CD4-positive, alpha-beta T cell treated with Interferon alpha-2 for 1 hour (primary cell): ENCODE measurements around the gene SLX9.
"Not testable (repeated sequence)": the region's sequence is repeated elsewhere in the genome, so short reads cannot be mapped to it uniquely, and the experiment has no call there.

Experiments used
- DNase-seq, 2 donors: peaks; one replicate each; pipeline ENCODE4 v3.0.0-alpha.2; 2020 to 2022

The SLX9 gene

GRCh38 chr21:44902268-44903049, 37.4 kb upstream of the SLX9 start:
- no peak for DNase-seq

DNA sequence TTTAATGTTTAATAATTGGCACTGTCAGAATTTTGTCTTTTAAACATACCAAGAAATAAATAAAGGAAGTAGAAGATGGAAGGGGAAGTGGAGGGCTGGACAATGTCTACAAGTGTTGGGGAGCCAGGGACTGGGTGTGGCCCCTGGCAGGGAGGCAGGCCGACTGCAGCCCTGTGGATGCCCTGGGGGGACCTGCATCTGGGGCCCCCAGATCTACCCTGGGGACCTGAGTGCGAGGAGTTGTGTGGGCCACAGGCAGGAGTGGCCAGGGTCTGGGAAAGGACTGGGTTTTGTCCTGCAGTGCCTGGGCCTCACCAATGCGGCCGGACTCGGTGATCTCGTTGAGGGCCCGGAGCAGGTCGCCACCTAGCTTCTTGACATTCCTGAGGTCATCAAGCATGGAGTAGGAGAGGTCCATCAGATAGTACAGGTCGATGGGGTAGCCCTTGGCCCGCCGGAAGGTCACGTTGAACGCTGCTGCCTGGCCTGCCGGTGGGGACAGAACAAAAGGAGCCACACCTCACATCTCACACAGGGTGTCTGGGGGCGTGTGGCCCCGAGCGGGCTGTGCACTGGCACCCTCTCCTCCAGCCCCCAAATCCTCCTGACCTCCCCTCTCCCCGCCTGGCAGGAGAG, 36.7 kb upstream of the SLX9 start:
- DNase-seq: no peak

- DNase-seq: no peak
Observed at GRCh38 chr21:44903689-44904088, 36.1 kb upstream of the SLX9 start.

DNA sequence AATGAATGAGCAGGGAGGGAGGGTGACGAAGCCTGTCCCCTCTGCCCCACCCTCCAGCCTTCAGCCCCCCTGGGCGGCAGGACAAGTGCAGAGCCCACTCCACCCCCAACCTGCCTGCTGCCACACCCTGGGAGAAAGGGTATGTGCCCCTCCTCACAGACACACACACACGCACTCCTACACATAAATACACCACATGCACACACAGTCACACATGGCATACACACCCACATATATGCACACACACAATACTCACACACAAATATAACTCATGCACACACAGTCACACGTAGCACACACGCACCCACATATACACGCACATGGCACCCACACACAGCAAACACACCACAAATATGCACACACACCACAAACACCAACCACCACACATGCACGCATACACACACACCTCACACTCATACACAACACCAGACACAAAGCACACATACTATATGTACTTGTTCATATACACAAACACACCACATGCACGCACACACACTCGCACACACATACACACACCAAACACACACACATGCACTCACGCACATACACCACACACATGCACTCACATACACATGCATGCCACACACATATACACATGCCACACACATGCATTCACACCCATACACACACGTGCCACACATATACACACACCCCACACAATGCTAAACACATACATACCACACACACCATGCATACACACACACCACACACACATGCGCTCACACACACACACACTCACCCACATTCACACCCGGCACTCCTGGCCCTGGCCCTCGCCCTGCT, 35.5 kb upstream of the SLX9 start:
- DNase-seq: no peak

GRCh38 chr21:44905016-44905727, 34.7 kb upstream of the SLX9 start:
- no peak for DNase-seq

GRCh38 chr21:44905728-44906090, 34.1 kb upstream of the SLX9 start:
- DNase-seq: no peak

DNA sequence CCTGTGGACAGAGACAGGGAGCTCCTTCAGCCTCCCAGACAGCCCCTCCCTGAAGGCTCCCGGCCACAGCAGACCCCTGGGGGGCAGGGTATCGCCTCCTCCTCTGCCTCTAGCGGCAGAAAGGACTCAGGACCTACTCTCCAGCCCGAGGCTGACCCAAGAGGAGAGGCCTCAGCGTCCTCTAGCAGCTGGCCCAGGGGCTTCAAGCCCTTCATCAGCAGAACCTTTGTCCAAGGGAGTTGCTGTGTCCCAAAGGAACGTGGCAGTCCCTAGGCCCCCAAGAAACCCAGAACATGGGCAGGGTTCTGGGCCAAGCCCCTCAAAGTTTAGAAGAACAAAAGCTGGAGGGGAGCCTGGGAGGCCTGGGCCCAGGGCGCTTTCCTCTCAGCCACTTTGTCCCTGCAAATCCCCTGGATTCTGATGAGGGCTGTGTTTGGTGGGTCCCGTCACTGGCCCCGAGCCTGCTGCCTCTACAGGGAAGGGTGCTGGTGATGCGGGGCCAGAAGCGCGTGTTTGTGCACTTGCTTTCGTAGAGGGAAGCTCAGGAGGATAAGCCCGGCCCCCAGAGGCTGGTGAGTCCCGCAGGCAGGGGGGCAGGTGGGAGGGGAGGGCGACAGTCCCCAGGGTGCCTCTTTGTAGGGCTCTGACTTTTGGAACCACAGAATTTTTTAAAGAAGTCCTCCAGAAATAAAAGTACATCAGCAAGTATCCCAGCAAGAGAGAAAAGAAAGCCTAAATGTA, 32.4 kb upstream of the SLX9 start:
- DNase-seq: no peak

DNA sequence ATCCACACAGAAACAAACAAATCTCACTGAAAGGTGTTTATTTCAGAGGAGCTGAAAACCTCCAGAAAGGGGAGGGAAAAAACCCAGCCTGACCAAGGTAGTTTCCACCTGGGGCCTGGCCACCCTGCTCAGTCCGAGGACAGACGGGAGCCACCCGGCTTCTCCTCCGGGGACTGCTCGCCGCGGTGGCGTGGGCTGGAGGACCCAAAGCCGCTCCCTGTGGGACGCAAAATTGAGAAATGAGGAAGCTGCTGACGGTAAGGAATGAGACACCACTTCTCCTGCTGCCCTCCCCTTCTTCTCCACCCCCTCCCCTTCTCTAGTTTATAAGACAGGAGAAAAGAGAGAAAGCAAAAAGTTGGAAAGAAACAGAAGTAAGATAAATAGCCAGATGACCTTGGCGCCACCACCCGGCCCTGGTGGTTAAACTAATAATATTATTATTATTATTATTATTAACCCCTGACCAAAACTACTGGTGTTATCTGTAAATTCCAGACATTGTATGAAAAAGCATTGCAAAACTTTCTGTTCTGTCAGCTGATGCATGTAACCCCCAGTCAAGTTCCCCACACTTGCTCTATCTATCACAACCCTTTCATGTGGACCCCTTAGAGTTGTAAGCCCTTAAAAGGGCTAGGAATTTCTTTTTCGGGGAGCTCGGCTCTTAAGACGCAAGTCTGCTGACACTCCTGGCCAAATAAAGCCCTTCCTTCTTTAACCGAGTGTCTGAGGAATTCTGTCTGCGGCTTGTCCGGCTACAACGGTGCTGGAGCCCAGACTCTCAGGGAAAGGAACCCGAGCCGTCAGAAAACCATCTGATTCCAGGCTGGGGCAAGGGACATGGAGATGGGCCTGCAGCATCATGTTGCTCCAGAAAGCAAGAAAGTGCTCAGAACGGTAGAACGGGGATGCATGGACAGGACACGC, 31.6 kb upstream of the SLX9 start:
- peak in 1 of 2 donors; percentile 56 for DNase-seq

GRCh38 chr21:44908908-44909307, 30.9 kb upstream of the SLX9 start:
- no peak for DNase-seq

DNA sequence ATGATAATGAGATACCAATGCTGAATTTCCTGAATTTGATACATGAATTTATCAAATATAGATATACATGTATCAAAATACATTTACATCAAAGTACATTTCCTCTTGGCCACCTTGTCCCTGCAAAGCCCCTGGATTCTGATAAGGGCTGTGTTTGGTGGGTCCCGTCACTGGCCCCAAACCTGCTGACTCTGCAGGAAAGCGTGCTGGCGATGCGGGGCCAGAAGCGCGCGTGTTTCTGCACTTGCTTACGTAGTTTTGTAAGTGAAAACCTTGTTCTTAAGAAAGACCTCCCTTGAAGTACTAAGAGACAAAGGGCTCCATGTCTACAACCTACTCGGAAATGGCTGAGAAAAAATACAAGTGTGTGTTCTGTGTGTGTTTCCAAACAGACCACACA, 30.1 kb upstream of the SLX9 start:
- no peak for DNase-seq

DNA sequence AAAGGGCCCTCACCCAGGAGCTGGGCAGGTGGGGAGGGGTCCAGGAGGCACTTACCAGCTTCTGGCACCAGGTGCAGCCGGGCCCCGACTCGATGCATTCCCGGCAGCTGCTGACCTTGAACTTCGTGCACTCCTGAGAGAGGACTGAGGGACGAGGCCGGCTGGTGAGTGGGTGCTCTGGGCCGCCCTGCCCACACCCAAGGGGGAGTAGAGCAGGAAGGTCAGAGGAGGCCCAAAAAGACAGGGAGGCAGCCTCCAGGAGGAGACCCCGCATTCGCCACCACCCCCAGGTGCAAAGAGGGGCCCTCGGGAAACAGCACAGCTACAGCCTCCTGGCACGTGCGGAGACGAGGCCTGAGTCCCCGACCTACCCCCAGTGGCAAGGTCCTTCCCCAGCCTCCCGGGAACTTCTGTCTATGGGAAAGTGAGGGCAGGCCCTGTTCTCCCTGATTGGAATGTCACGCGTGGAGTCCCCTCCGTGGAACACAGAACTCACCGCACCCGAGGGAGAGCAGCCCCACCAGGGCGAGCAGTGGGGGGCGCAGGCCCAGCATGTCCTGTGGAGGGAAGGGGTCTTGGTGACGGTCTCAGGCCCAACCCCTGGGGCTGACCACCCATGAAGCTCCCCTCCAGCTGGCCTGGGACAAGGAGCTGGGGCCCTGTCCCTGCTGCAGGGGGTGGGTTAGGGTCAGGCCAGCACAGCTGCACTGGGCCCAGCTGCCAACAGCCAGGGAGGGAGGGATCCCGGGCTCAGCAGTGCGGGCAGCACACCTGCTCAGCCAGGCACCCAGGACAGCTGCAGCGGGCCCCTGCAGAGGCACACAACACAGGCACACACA, 29.4 kb upstream of the SLX9 start:
- DNase-seq: no peak

GRCh38 chr21:44911068-44911383, 28.8 kb upstream of the SLX9 start:
- DNase-seq: no peak

DNA sequence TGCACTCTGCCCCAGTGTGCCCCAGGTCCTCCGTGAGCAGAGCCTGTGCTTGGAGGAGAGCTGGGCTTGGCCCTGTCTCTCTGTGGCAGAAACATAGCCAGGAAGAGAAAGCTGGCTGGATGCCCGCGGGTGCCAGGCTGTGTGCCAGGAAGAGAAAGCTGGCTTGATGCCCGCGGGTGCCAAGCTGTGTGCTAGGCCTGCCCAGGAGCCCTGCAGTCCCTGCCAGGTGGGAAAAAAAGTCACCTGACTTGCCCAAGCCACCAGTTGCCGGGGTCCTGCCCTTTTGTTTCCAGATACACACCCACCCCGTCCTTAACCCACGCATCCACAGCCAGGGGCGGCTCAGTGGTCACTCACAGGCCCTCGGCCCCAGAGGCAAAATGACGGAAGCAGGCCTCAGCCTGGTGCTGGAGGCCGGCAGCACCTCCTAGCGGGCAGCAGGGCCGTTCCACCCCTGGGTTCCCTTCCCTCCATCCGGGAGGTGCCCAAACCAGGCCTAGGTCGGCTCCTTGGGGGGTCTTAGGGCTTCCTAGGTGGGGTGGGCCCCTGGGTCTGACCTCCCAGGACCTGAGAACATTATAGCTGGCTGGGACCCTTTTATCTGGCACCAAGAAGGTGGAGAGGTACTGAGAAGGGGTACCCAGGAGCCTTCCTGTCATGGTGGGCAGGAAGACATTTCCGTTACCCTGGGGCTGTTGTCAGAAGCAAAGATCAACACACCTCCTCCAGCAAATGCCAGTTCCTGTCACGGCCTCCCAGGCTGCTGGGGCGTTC, 28.3 kb upstream of the SLX9 start:
- peak; percentile 49 to 69 for DNase-seq

- no peak for DNase-seq
Observed at GRCh38 chr21:44912158-44912473, 27.7 kb upstream of the SLX9 start.

DNA sequence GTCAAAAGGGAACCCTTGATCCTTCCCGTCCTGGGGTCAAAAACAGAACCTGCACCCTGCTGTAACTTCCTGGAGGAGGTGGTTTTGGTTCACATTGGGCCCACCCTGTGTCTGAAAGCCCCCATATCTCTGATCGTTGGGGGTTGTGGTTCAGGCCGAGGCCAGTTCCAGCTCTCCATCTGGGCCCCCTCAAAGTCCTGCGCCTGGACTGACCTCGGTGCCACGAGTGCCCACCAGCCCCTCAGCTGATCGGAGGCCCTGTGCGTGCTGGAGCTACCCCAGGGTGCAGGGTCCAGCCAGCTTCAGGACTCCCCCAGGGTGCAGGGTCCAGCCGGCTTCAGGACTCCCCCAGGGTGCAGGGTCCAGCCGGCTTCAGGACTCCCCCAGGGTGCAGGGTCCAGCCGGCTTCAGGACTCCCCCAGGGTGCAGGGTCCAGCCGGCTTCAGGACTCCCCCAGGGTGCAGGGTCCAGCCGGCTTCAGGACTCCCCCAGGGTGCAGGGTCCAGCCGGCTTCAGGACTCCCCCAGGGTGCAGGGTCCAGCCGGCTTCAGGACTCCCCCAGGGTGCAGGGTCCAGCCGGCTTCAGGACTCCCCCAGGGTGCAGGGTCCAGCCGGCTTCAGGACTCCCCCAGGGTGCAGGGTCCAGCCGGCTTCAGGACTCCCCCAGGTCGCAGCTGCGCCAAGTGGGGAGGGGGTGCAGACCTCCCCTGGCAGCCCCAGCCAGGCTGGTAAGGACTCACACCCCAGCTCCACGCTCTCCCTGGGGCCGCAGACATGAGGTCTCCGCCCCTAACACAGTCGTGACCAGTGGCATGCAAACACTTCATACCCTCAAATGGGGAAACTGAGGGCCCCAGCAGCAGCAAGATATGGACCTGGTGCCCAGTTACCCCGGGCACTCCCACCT, 27.1 kb upstream of the SLX9 start:
- DNase-seq: not testable (repeated sequence)

- no peak for DNase-seq
Observed at GRCh38 chr21:44913425-44914175, 26.2 kb upstream of the SLX9 start.

- peak; percentile 65 to 69 for DNase-seq
Observed at GRCh38 chr21:44914176-44914874, 25.5 kb upstream of the SLX9 start.
